Astrocyte of the cerebellum (primary cell): ENCODE data around the gene OR52B6.

Experiments
- DNase-seq: peaks from one replicate; pipeline ENCODE4 v3.0.0-alpha.2; 2011; ENCODE audit warnings: low read depth
- H3K4me3 ChIP-seq: 2 replicates; pipeline ENCODE4 v1.5.1; 2011; ENCODE audit warnings: mild to moderate bottlenecking, low read depth, low read length, moderate library complexity
- in situ Hi-C: cut with HindIII; loops from 2 replicates; pipeline ENCODE4 v1.10.0; 2017; ENCODE audit warnings: low sequenced_read_pairs
- TF ChIP-seq, protein P1 (sequence below): IDR thresholded peaks from 2 replicates; pipeline ENCODE4 v1.5.1; 2012; ENCODE audit warnings: low read length, low read depth, moderate library complexity, mild to moderate bottlenecking; ENCODE audit errors: missing control alignments

The OR52B6 gene

DNA sequence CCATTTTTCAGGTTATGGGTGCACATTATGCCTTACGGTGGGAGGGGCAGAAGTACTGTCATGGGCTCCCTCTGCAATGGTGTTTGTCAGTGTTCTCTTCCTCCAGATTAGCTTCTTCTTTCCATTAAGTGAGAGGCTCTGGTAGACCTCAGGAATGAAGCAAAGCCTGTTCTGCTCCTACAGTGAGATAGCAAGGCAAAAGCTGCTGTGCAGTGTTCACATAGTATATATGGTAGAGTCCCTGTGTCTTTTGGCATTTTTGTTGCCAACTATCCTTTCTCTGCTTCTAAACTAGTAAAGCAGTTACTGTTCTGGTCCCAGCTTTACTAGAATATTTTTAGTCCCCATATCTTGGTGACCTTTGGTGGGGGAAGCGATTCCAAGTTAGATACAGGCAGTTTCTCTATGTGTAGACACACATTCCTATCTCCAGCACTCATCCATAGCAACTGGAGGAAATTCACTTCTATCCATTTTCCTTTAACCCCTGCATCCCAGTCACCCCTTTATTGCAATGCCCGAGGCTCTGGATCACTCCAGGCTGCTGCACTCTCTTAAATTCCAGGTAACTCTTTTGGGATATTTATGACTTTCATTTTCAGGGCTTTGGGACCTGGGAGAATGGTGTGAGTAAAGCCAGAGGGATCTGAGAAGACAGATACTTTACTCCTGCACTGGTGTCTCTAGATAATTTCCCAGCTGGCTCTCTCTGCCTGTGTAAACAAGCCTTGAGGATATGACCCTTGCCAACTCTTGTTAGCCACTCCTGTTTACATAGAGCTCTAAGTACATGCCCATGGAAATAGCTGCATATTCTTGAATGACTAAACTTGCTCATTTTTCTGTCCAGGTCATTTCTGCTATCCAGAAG lies 40.2 kb downstream of the OR52B6 start:
- TF ChIP-seq, protein P1, sequence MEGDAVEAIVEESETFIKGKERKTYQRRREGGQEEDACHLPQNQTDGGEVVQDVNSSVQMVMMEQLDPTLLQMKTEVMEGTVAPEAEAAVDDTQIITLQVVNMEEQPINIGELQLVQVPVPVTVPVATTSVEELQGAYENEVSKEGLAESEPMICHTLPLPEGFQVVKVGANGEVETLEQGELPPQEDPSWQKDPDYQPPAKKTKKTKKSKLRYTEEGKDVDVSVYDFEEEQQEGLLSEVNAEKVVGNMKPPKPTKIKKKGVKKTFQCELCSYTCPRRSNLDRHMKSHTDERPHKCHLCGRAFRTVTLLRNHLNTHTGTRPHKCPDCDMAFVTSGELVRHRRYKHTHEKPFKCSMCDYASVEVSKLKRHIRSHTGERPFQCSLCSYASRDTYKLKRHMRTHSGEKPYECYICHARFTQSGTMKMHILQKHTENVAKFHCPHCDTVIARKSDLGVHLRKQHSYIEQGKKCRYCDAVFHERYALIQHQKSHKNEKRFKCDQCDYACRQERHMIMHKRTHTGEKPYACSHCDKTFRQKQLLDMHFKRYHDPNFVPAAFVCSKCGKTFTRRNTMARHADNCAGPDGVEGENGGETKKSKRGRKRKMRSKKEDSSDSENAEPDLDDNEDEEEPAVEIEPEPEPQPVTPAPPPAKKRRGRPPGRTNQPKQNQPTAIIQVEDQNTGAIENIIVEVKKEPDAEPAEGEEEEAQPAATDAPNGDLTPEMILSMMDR, result no peak
- in situ Hi-C loops, result no loop called here
- no peak overlapping the region for H3K4me3 ChIP-seq
- peak; percentile 40 for DNase-seq

DNA sequence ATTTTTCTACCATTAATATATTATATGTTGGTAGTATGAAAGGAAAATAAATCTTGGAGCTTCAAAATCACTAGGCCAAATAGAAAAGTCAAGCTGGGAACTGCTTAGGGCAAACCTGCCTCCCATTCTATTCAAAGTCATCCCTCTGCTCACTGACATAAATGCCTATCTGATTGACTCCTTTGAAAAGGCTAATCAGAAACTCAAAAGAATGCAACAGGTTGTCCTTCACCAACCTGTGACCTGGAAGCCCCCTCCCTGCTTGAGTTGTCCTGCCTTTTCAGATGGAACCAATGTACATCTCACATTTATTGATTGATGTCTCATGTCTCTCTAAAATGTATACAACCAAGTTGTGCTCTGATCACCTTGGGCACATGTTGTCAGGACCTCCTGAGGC lies 40.9 kb downstream of the OR52B6 start:
- in situ Hi-C loops, result no loop called here
- no peak overlapping the region for H3K4me3 ChIP-seq
- TF ChIP-seq, protein P1, result no peak
- no peak for DNase-seq

DNA sequence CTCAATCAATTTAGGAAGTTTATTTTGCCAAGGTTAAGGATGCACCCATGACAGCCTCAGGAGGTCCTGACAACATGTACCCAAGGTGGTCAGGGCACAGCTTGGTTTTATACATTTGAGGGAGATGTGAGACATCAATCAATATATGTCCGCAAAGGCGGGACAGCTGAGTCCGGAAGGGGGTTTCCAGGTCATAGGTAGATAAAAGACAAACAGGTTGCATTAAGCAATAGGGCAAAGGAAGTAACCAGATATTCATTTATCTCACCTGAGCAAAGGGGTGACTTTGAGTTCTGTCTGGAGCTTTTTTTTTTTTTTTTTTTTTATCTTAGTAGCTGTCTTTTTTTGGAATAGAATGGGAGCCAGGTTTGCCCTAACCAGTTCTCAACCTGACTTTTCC lies 42.1 kb downstream of the OR52B6 start:
- no peak for DNase-seq
- in situ Hi-C loops, result no loop called here
- TF ChIP-seq, protein P1, result no peak
- H3K4me3 ChIP-seq, result no peak overlapping the region

DNA sequence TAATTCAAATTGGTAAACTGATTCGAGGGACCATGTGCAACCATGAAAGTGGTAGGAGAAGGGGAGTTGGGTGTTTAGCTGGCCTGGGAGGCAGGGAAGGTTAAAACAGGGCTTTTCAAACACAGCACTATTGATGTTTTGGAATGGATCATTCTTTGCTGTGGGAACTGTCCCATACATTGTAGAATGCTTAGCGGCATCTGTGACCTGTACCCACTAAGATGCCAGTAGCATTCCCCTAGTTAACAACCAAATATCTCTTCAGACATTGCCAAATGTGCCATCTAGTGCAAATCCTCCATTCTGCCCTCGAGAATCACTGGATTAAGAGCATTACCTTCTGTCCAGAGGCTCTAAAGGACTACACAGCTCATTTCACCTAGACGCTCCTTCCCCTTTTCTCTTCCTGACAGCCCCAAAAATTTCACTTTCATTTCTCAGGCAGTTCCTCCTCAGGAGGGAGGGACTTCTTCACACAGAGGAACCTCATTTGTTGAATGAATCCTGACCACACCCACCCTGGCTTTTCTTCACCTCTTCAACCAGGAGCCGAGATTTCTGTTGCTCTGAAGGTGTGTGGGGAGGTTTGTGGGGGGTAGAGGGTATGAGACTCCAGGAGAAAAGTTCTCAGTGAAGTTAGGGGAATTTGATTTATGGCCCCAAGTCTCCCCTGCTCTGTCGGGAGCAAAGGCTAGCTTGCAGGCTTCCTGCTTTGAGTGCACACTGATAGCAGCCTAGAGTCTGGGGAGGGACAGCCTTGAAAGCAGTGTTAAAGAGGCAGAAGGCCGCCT lies 44.0 kb downstream of the OR52B6 start, which contains the start of gene TRIM34:
TRIM34 (plus strand) TSS at position 513 of the 791 bp plus-strand sequence. CDS start 7,331 bp downstream, outside the sequence.
- in situ Hi-C loops, result no loop called here
- peak; percentile 29 for DNase-seq
- peak within 1 kb of the TSS; percentile 39 for H3K4me3 ChIP-seq
- TF ChIP-seq, protein P1, result no peak

DNA sequence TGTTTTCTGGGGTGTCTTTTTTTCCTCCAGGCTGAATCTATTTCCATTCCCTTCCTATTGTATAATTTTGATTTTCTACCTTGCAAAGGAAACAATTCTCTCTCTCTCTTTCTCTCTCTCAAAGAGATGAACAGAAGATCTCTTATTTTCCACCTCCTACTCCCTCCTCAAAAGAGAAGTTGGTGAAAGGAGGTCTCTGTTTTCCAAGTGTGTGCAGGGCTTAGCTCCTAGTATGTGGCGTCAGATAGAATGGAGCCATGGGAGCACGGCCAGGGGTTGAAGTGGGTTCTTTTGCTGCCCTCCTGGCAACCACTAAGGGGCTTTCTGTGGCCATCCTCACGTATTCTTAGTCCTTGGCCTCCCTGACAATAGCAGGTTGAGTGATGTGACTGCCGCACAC lies 44.6 kb downstream of the OR52B6 start:
- peak overlapping the region; percentile 39 for H3K4me3 ChIP-seq
- no peak for DNase-seq
- TF ChIP-seq, protein P1, result no peak
- in situ Hi-C loops, result no loop called here

DNA sequence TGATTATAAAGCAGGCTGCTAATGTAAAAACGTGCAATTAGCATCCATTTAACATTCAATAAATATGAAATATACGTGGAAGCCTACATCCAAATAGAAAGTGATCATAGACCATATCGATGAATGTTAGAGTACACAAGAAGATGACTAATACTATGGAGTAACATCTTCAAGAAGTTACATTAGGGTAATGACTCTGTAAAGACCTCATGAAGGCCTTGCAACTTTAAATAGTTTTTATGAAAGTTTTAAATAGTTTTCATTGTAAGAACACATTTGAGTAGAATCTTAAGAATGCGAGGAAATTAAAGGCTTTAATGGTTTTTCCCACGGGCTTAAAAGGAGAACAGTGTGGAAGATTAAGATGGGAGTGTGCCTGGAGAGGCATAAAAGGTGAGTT lies 45.5 kb downstream of the OR52B6 start:
- DNase-seq, result no peak
- TF ChIP-seq, protein P1, result no peak
- H3K4me3 ChIP-seq, result no peak overlapping the region
- in situ Hi-C loops, result no loop called here
